ENCODE measurements around the gene MAD1L1.

Gene MAD1L1

GRCh38 chr7:1853431-1853985 lies 379.2 kb downstream of the MAD1L1 start:
- no peak for DNase-seq

- DNase-seq, result no peak
Measured at GRCh38 chr7:1852517-1853430, 380.0 kb downstream of the MAD1L1 start.

- no peak for DNase-seq
Measured at GRCh38 chr7:1851721-1852516, 380.8 kb downstream of the MAD1L1 start.

GRCh38 chr7:1850976-1851571 lies 381.7 kb downstream of the MAD1L1 start:
- DNase-seq, result no peak

GRCh38 chr7:1850111-1850975 lies 382.4 kb downstream of the MAD1L1 start:
- no peak for DNase-seq

GRCh38 chr7:1849351-1850041 lies 383.2 kb downstream of the MAD1L1 start:
- no peak for DNase-seq

GRCh38 chr7:1848911-1849311 lies 383.8 kb downstream of the MAD1L1 start:
- DNase-seq, result no peak

- DNase-seq, result no peak
Measured at GRCh38 chr7:1848013-1848640, 384.6 kb downstream of the MAD1L1 start.

- no peak for DNase-seq
Measured at GRCh38 chr7:1847260-1848001, 385.3 kb downstream of the MAD1L1 start.

GRCh38 chr7:1846331-1847065 lies 386.2 kb downstream of the MAD1L1 start:
- no peak for DNase-seq

GRCh38 chr7:1845536-1846311 lies 387.0 kb downstream of the MAD1L1 start:
- no peak for DNase-seq

GRCh38 chr7:1844951-1845390 lies 387.8 kb downstream of the MAD1L1 start:
- no peak for DNase-seq

- DNase-seq, result no peak
Measured at GRCh38 chr7:1844336-1844950, 388.3 kb downstream of the MAD1L1 start.

GRCh38 chr7:1843921-1844335 lies 388.8 kb downstream of the MAD1L1 start:
- no peak for DNase-seq

- no peak for DNase-seq
Measured at GRCh38 chr7:1843271-1843861, 389.4 kb downstream of the MAD1L1 start.

- DNase-seq, result no peak
Measured at GRCh38 chr7:1842321-1843221, 390.2 kb downstream of the MAD1L1 start.
